Astrocyte (in vitro differentiated cells and primary cell): ENCODE data around the gene ASH1L. TPM values are rescaled to one million over a fixed set of nuclear protein-coding genes. Genes with fewer than 3 reads are reported as not detected.

Experiments
- DNase-seq: peaks from one replicate; pipeline ENCODE4 v3.0.0-alpha.2; 2010; ENCODE audit warnings: low read depth
- FAIRE-seq: peaks from 2 replicates; lab custom pipeline; 2011; peaks lifted over from hg19 to GRCh38; lab: Jason Lieb, UNC
- H2AFZ ChIP-seq: 2 replicates; pipeline ENCODE4 v1.6.0; 2012; ENCODE audit warnings: low read depth, low read length, inconsistent platforms
- H3K27ac ChIP-seq: 2 replicates; pipeline ENCODE4 v1.5.1; 2011; ENCODE audit warnings: low read depth, low read length, inconsistent platforms
- H3K27me3 ChIP-seq: 2 replicates; pipeline ENCODE4 v1.6.0; 2011; ENCODE audit warnings: low read length, inconsistent platforms; ENCODE audit not compliant: insufficient read depth
- H3K36me3 ChIP-seq: 2 replicates; pipeline ENCODE4 v1.5.1; 2011; ENCODE audit warnings: low read length, inconsistent platforms; ENCODE audit not compliant: insufficient read depth
- H3K4me1 ChIP-seq: 2 replicates; pipeline ENCODE4 v1.5.1; 2011; ENCODE audit warnings: low read length, inconsistent platforms; ENCODE audit not compliant: insufficient read depth
- H3K4me2 ChIP-seq: 2 replicates; pipeline ENCODE4 v1.6.0; 2012; ENCODE audit warnings: low read length, inconsistent platforms
- H3K4me3 ChIP-seq: 2 replicates; pipeline ENCODE4 v1.5.1; 2011; ENCODE audit warnings: low read depth, mild to moderate bottlenecking, low read length, inconsistent platforms; ENCODE audit not compliant: insufficient read depth
- H3K79me2 ChIP-seq: 2 replicates; pipeline ENCODE4 v1.6.0; 2012; ENCODE audit warnings: mild to moderate bottlenecking, low read length, inconsistent platforms; ENCODE audit not compliant: insufficient read depth
- H3K9ac ChIP-seq: 2 replicates; pipeline ENCODE4 v1.6.0; 2012; ENCODE audit warnings: mild to moderate bottlenecking, low read length, inconsistent platforms
- H3K9me3 ChIP-seq: 2 replicates; pipeline ENCODE4 v1.5.1; 2012; ENCODE audit warnings: low read depth, mild to moderate bottlenecking, low read length, inconsistent platforms; ENCODE audit not compliant: insufficient read depth
- H4K20me1 ChIP-seq: 2 replicates; pipeline ENCODE4 v1.6.0; 2012; ENCODE audit warnings: low read length, inconsistent platforms; ENCODE audit not compliant: insufficient read depth
- H3K27ac Mint-ChIP-seq: one replicate; pipeline ENCODE4 v1.8.0; 2021; ENCODE audit warnings: mild to moderate bottlenecking, mixed read lengths; ENCODE audit not compliant: unreplicated experiment
- H3K27me3 Mint-ChIP-seq: one replicate; pipeline ENCODE4 v1.8.0; 2021; ENCODE audit warnings: low read depth, mixed read lengths; ENCODE audit not compliant: unreplicated experiment
- H3K36me3 Mint-ChIP-seq: one replicate; pipeline ENCODE4 v1.8.0; 2021; ENCODE audit warnings: low read depth, mixed read lengths; ENCODE audit not compliant: unreplicated experiment
- H3K4me1 Mint-ChIP-seq: one replicate; pipeline ENCODE4 v1.8.0; 2021; ENCODE audit warnings: low read depth, mixed read lengths; ENCODE audit not compliant: unreplicated experiment
- H3K4me3 Mint-ChIP-seq: one replicate; pipeline ENCODE4 v1.8.0; 2021; ENCODE audit warnings: mild to moderate bottlenecking, moderate library complexity, mixed read lengths; ENCODE audit not compliant: unreplicated experiment
- H3K9me3 Mint-ChIP-seq: one replicate; pipeline ENCODE4 v1.8.0; 2021; ENCODE audit warnings: mild to moderate bottlenecking, mixed read lengths; ENCODE audit not compliant: unreplicated experiment
- CTCF ChIP-seq: IDR thresholded peaks from 2 replicates; pipeline ENCODE4 v1.5.1; 2011; ENCODE audit warnings: low read depth, mild to moderate bottlenecking, inconsistent platforms, low read length, moderate library complexity; ENCODE audit not compliant: insufficient read depth
- EZH2 ChIP-seq: IDR thresholded peaks from 2 replicates; pipeline ENCODE4 v1.6.1; 2012; ENCODE audit warnings: mild to moderate bottlenecking, low read length, inconsistent platforms; ENCODE audit not compliant: insufficient read depth
- total RNA-seq: library from RNA; stranded (reverse); gene quantifications from 2 replicates; pipeline ENCODE4 v1.2.1, GENCODE V29; 2021

Gene ASH1L
- total RNA-seq, 1 donor from 2014 or later: 31.1 TPM

- no peak overlapping the region for H3K27ac ChIP-seq
- Mint-ChIP-seq H3K36me3 (no peaks in the 10 kb centered on the region), H3K9me3 (no peaks in the 10 kb centered on the region), H3K27ac (no peak overlapping the region), H3K27me3 (no peaks in the 10 kb centered on the region), H3K4me3 (no peak overlapping the region), H3K4me1 (no peaks in the 10 kb centered on the region)
- no peaks in the 10 kb centered on the region for H3K9me3 ChIP-seq
- H4K20me1 ChIP-seq: peaks cover 84% of the 10 kb centered on the region
- no peak for DNase-seq
- H3K27me3 ChIP-seq: no peaks in the 10 kb centered on the region
- H3K4me1 ChIP-seq: no peaks in the 10 kb centered on the region
- H3K4me2 ChIP-seq: no peak overlapping the region
- H3K4me3 ChIP-seq: no peak overlapping the region
- peaks cover 98% of the 10 kb centered on the region for H3K79me2 ChIP-seq
- FAIRE-seq: no peak
- H2AFZ ChIP-seq: no peak overlapping the region
- no peak for TF ChIP-seq CTCF
- no peak for TF ChIP-seq EZH2
- no peak overlapping the region for H3K9ac ChIP-seq
- H3K36me3 ChIP-seq: no peaks in the 10 kb centered on the region
Observed at GRCh38 chr1:155526356-155526755, 36.2 kb downstream of the ASH1L start.

- Histone ChIP-seq H3K79me2 (peaks cover 87% of the 10 kb centered on the region), H3K9me3 (no peaks in the 10 kb centered on the region), H3K9ac (no peak overlapping the region), H3K36me3 (peaks cover 2% of the 10 kb centered on the region), H3K4me3 (no peak overlapping the region), H3K4me1 (no peaks in the 10 kb centered on the region), H3K4me2 (no peak overlapping the region), H3K27ac (no peak overlapping the region), H3K27me3 (no peaks in the 10 kb centered on the region), H2AFZ (no peak overlapping the region), H4K20me1 (peaks cover 67% of the 10 kb centered on the region)
- no peaks in the 10 kb centered on the region for H3K27me3 Mint-ChIP-seq
- peaks cover 1% of the 10 kb centered on the region for H3K9me3 Mint-ChIP-seq
- TF ChIP-seq EZH2 (no peak), CTCF (no peak)
- H3K27ac Mint-ChIP-seq: no peak overlapping the region
- peaks cover 1% of the 10 kb centered on the region for H3K4me1 Mint-ChIP-seq
- no peak overlapping the region for H3K4me3 Mint-ChIP-seq
- DNase-seq (peak; percentile 23), FAIRE-seq (no peak)
- H3K36me3 Mint-ChIP-seq: peaks cover under 1% of the 10 kb centered on the region
Observed at GRCh38 chr1:155522069-155522468, 40.5 kb downstream of the ASH1L start.

DNA sequence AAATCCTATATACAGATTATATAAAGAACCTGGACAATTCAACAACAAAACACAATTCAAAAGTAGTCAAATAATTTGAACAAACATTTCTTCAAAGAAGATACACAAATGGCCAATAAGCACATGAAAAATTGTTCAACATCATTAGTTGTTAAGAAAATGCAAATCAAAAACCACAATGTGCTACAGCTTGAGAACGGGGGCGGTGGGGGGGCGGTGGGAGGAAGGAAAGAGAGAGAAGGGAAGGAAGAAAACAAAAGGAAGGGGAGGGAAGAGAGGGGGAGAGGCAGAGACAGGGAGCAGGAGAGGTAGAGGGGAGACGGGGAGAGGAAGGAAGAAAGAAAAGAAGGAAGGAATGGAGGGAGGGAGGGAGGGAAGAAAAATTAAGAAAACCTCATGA, 44.1 kb downstream of the ASH1L start:
- TF ChIP-seq CTCF (no peak), EZH2 (no peak)
- no peak for FAIRE-seq
- Histone ChIP-seq H4K20me1 (peaks cover 62% of the 10 kb centered on the region), H3K27me3 (no peaks in the 10 kb centered on the region), H3K79me2 (peaks cover 87% of the 10 kb centered on the region), H3K4me1 (no peaks in the 10 kb centered on the region), H3K27ac (no peak overlapping the region), H3K9me3 (no peaks in the 10 kb centered on the region), H3K9ac (no peak overlapping the region), H3K4me3 (no peak overlapping the region), H3K4me2 (no peak overlapping the region), H2AFZ (no peak overlapping the region), H3K36me3 (peaks cover 2% of the 10 kb centered on the region)
- Mint-ChIP-seq H3K4me3 (no peak overlapping the region), H3K27me3 (no peaks in the 10 kb centered on the region), H3K9me3 (peaks cover 1% of the 10 kb centered on the region), H3K4me1 (peaks cover 1% of the 10 kb centered on the region), H3K27ac (no peak overlapping the region), H3K36me3 (peaks cover 4% of the 10 kb centered on the region)
- DNase-seq: no peak
